HepG2 (cell line): Measurements from ENCODE around the gene ADAMTS13. TPM values are rescaled to one million over a fixed set of nuclear protein-coding genes. Genes with fewer than 3 reads are reported as not detected.

ENCODE experiments used
- ATAC-seq: fragments of 200-7000 bp; cut with Tn5 transposase; 3 replicates; pipeline ENCODE4 v1.9.1; 2020; ENCODE audit warnings: mild to moderate bottlenecking, moderate library complexity
- BruUV-seq: library from RNA; stranded (reverse); fragments of 400-500 nt; replicated peaks from 2 replicates; lab custom pipeline; 2021; lab: Mats Ljungman, UMichigan
- CTCF ChIA-PET: fragments of 300-600 bp; formaldehyde crosslinking; extraction: SDS; loops from one replicate; lab custom pipeline; 2021; ENCODE audit warnings: low total read pairs, inconsistent platforms, low intra/inter-chr PET ratio; lab: Yijun Ruan, JAX
- POLR2A ChIA-PET: fragments of 350-600 bp; sonication (Branson Sonifier 250); formaldehyde crosslinking; loops from one replicate; lab custom pipeline; 2020; ENCODE audit warnings: antibody characterized with exemption, inconsistent platforms; lab: Yijun Ruan, JAX
- DNase-seq: peaks from one replicate; pipeline ENCODE4 v3.0.0-alpha.2; 2015; ENCODE audit warnings: low spot score
- FAIRE-seq: peaks from 3 replicates; lab custom pipeline; 2011; peaks lifted over from hg19 to GRCh38; lab: Jason Lieb, UNC
- H2AFZ ChIP-seq: one replicate; pipeline ENCODE4 v1.6.1; 2011; ENCODE audit warnings: low read length, inconsistent platforms
- H3K27ac ChIP-seq: fragments of 300-600 bp; 3 replicates; pipeline ENCODE4 v1.8.0; 2011; ENCODE audit warnings: mixed run types, mild to moderate bottlenecking, mixed read lengths, low read length, inconsistent platforms; ENCODE audit not compliant: insufficient read depth; ENCODE audit errors: extremely low read length
- H3K27me3 ChIP-seq, 2 experiments: fragments of 200-600 bp in 1 of 2; 2 replicates in 1 of 2; 3 replicates in 1 of 2; pipeline versions ENCODE4 v1.6.0 to v1.8.0; 2011; ENCODE audit warnings: low read length in 2 of 2, mild to moderate bottlenecking in 2 of 2, moderate library complexity in 2 of 2, inconsistent platforms in 1 of 2; ENCODE audit not compliant: insufficient read depth in 2 of 2, control insufficient read depth in 1 of 2
- H3K36me3 ChIP-seq, 2 experiments: fragments of 200-600 bp in 1 of 2; replicated peaks in 1 of 2; 2 replicates in 1 of 2; 3 replicates in 1 of 2; pipeline versions ENCODE4 v1.5.1 to v1.8.0; 2011; ENCODE audit warnings: low read length in 2 of 2, inconsistent platforms in 1 of 2; ENCODE audit not compliant: insufficient read depth in 2 of 2, control insufficient read depth in 1 of 2
- H3K4me1 ChIP-seq: 2 replicates; pipeline ENCODE4 v1.5.1; 2012; ENCODE audit warnings: low read length, inconsistent platforms; ENCODE audit not compliant: insufficient read depth
- H3K4me2 ChIP-seq: 2 replicates; pipeline ENCODE4 v1.6.0; 2011; ENCODE audit warnings: low read depth, low read length, inconsistent platforms
- H3K4me3 ChIP-seq, 3 experiments: fragments of 200-600 bp in 1 of 3; sonication (generic), shearing (Covaris generic) in 1 of 3; replicated peaks in 1 of 3; 2 replicates each; pipeline ENCODE4 v1.5.1; 2011 to 2016; ENCODE audit warnings: low read length in 3 of 3, inconsistent platforms in 2 of 3, low read depth in 2 of 3, mild to moderate bottlenecking in 2 of 3, control low read depth in 1 of 3, mixed read lengths in 1 of 3; ENCODE audit not compliant: insufficient read depth in 1 of 3
- H3K79me2 ChIP-seq: one replicate; pipeline ENCODE4 v1.6.1; 2011; ENCODE audit warnings: low read length, inconsistent platforms; ENCODE audit not compliant: insufficient read depth
- H3K9ac ChIP-seq: 2 replicates; pipeline ENCODE4 v1.6.0; 2011; ENCODE audit warnings: mild to moderate bottlenecking, low read depth, low read length, inconsistent platforms; ENCODE audit not compliant: insufficient read depth
- H3K9me3 ChIP-seq: 2 replicates; pipeline ENCODE4 v1.5.1; 2012; ENCODE audit warnings: mild to moderate bottlenecking, low read length
- H4K20me1 ChIP-seq: 2 replicates; pipeline ENCODE4 v1.6.0; 2011; ENCODE audit warnings: inconsistent platforms, mild to moderate bottlenecking, low read length, moderate library complexity; ENCODE audit not compliant: insufficient read depth
- CBX1 ChIP-seq: IDR thresholded peaks from one replicate; pipeline ENCODE4 v1.6.1; 2016; ENCODE audit warnings: antibody characterized with exemption, low read depth
- E2F2 ChIP-seq: sonication (generic); formaldehyde crosslinking; IDR thresholded peaks from 2 replicates; pipeline ENCODE4 v1.4.0; 2020; ENCODE audit warnings: missing genetic modification reagents, borderline replicate concordance
- GTF2F1 ChIP-seq: fragments of 150-350 bp; IDR thresholded peaks from 2 replicates; pipeline ENCODE4 v1.6.1; 2014; ENCODE audit warnings: low read length
- MLLT10 ChIP-seq: sonication (generic); formaldehyde crosslinking; IDR thresholded peaks from 2 replicates; pipeline ENCODE4 v1.4.0; 2020; ENCODE audit warnings: missing genetic modification reagents
- MXI1 ChIP-seq: IDR thresholded peaks from 3 replicates; pipeline ENCODE4 v1.6.1; 2012; ENCODE audit warnings: low read depth, low read length, inconsistent platforms, borderline replicate concordance
- NR2F6 ChIP-seq, 2 experiments: IDR thresholded peaks; 2 replicates each; pipeline ENCODE4 v1.6.1; 2016; ENCODE audit warnings: antibody characterized with exemption in 1 of 2, mild to moderate bottlenecking in 1 of 2
- PCBP2 ChIP-seq: fragments of 200-400 bp; formaldehyde crosslinking; optimal IDR thresholded peaks from 2 replicates; pipeline ENCODE3; 2018; ENCODE audit warnings: low read length, low read depth; ENCODE audit not compliant: poor library complexity, severe bottlenecking
- SIX1 ChIP-seq: sonication (generic); formaldehyde crosslinking; IDR thresholded peaks from 2 replicates; pipeline ENCODE4 v1.4.0; 2020; ENCODE audit warnings: missing genetic modification reagents, borderline replicate concordance
- SMYD3 ChIP-seq: sonication (generic); formaldehyde crosslinking; IDR thresholded peaks from 2 replicates; pipeline ENCODE4 v1.8.1; 2023; ENCODE audit warnings: mild to moderate bottlenecking, missing genetic modification reagents
- ZMYM3 ChIP-seq: sonication (generic); formaldehyde crosslinking; IDR thresholded peaks from 2 replicates; pipeline ENCODE4 v1.5.1; 2020; ENCODE audit warnings: mild to moderate bottlenecking, missing genetic modification reagents
- ZNF274 ChIP-seq: sonication (generic); formaldehyde crosslinking; IDR thresholded peaks from 2 replicates; pipeline ENCODE4 v1.5.1; 2020; ENCODE audit warnings: mild to moderate bottlenecking, missing genetic modification reagents
- ZNF30 ChIP-seq: sonication (generic); formaldehyde crosslinking; IDR thresholded peaks from 2 replicates; pipeline ENCODE4 v1.5.0; 2020; ENCODE audit warnings: mild to moderate bottlenecking, missing genetic modification reagents
- ZNF556 ChIP-seq: sonication (generic); formaldehyde crosslinking; IDR thresholded peaks from 2 replicates; pipeline ENCODE4 v1.4.0; 2020; ENCODE audit warnings: mild to moderate bottlenecking, missing genetic modification reagents, borderline replicate concordance
- ZNF615 ChIP-seq: sonication (generic); formaldehyde crosslinking; IDR thresholded peaks from 2 replicates; pipeline ENCODE4 v1.5.0; 2020; ENCODE audit warnings: mild to moderate bottlenecking, missing genetic modification reagents, borderline replicate concordance
- ZNF788 ChIP-seq: sonication (generic); formaldehyde crosslinking; IDR thresholded peaks from 2 replicates; pipeline ENCODE4 v1.5.0; 2020; ENCODE audit warnings: mild to moderate bottlenecking, missing genetic modification reagents, borderline replicate concordance
- WGBS: methylation state at CpG from one replicate; pipeline ENCODE4 v1.1.6; 2017; ENCODE audit warnings: low lambda C conversion rate; 5-methylcytosine and 5-hydroxymethylcytosine counted together
- in situ Hi-C: cut with HindIII; loops from 2 replicates; pipeline ENCODE4 v1.10.0; 2017; ENCODE audit warnings: low pct_unique_long_range_greater_than_20kb; ENCODE audit not compliant: extremely low pct_ligation_motif_present
- intact Hi-C: fragments of 100-400 bp; cut with micrococcal nuclease; formaldehyde crosslinking; loops from one replicate; pipeline ENCODE4 v1.10.0; 2022; ENCODE audit not compliant: unreplicated experiment
- polyA plus RNA-seq, 8 experiments: library from polyadenylated mRNA; depleted of rRNA in 3 of 8; stranded (reverse) in 7 of 8; unstranded in 1 of 8; fragments of >200 nt; fragmentation: Illumina TruSeq in 4 of 8; extraction: Trizol in 4 of 8; gene quantifications; 2 replicates each; pipeline versions ENCODE4 v1.2.1 to v1.2.3, GENCODE V29; 2011 to 2016; ENCODE audit warnings: low read depth in 4 of 8, missing spikeins in 1 of 8, mixed read lengths in 1 of 8; ENCODE audit not compliant: insufficient read depth in 1 of 8
- total RNA-seq, 5 experiments: library from RNA; depleted of rRNA; stranded (reverse); fragments of >200 nt; fragmentation: Illumina TruSeq; extraction: Trizol; gene quantifications; 2 replicates each; pipeline ENCODE4 v1.2.3, GENCODE V29; 2016; ENCODE audit warnings: low read depth in 1 of 5
- TF ChIP-seq, protein P1 (sequence below): sonication (generic); formaldehyde crosslinking; IDR thresholded peaks from 2 replicates; pipeline ENCODE4 v1.5.0; 2020; ENCODE audit warnings: mild to moderate bottlenecking, missing genetic modification reagents
- TF ChIP-seq, protein P2 (sequence below): sonication (generic); formaldehyde crosslinking; IDR thresholded peaks from 2 replicates; pipeline ENCODE4 v1.4.0; 2020; ENCODE audit warnings: missing genetic modification reagents, borderline replicate concordance

The ADAMTS13 gene
- total and polyA plus RNA-seq, 2 of the 13 experiments (the other 11 are each of a cell fraction or from before 2014, with no cell fraction given) = 0.91 to 4.5 TPM

- no peak for TF ChIP-seq ZNF556 (CRISPR knock-in tag)
- TF ChIP-seq, protein P1, sequence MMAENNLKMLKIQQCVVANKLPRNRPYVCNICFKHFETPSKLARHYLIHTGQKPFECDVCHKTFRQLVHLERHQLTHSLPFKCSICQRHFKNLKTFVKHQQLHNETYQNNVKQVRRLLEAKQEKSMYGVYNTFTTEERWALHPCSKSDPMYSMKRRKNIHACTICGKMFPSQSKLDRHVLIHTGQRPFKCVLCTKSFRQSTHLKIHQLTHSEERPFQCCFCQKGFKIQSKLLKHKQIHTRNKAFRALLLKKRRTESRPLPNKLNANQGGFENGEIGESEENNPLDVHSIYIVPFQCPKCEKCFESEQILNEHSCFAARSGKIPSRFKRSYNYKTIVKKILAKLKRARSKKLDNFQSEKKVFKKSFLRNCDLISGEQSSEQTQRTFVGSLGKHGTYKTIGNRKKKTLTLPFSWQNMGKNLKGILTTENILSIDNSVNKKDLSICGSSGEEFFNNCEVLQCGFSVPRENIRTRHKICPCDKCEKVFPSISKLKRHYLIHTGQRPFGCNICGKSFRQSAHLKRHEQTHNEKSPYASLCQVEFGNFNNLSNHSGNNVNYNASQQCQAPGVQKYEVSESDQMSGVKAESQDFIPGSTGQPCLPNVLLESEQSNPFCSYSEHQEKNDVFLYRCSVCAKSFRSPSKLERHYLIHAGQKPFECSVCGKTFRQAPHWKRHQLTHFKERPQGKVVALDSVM (CRISPR knock-in tag) = no peak
- TF ChIP-seq PCBP2 = no peak
Measured at GRCh38 chr9:133389025-133389557, 33.1 kb upstream of the ADAMTS13 start (continued).

GRCh38 chr9:133389562-133389961 is 32.6 kb upstream of the ADAMTS13 start:
- H3K4me1 ChIP-seq = peaks cover 86% of the 10 kb centered on the region
- H3K79me2 ChIP-seq = no peaks in the 10 kb centered on the region
- no peak overlapping the region for H3K27ac ChIP-seq
- DNase-seq (no peak), ATAC-seq (no peak), FAIRE-seq (no peak)
- H3K9ac ChIP-seq = no peak overlapping the region
- H3K4me3 ChIP-seq = no peak overlapping the region
- in situ Hi-C loops = no loop called here
- no peaks in the 10 kb centered on the region for H4K20me1 ChIP-seq
- no peaks in the 10 kb centered on the region for H3K9me3 ChIP-seq
- ChIA-PET POLR2A (interaction anchor here (1.2 kb wide), 1 partner anchor 13 kb away, joined by 3 read pairs; the partner anchor contains the start of gene STKLD1), CTCF (no interaction called here)
- no peak overlapping the region for H2AFZ ChIP-seq
- no peaks in the 10 kb centered on the region for H3K36me3 ChIP-seq
- no peaks in the 10 kb centered on the region for H3K27me3 ChIP-seq
- intact Hi-C loops = no loop called here
- no peak overlapping the region for H3K4me2 ChIP-seq
- no TSS peak for BruUV-seq
- 76% methylated on average over 12 of the region's 13 CpGs for WGBS
- TF ChIP-seq E2F2 (no peak), CBX1 (no peak), ZNF30 (CRISPR knock-in tag) (no peak), GTF2F1 (no peak), ZNF615 (CRISPR knock-in tag) (no peak), MLLT10 (no peak), MXI1 (no peak), ZMYM3 (CRISPR knock-in tag) (no peak), ZNF274 (CRISPR knock-in tag) (no peak), ZNF788 (CRISPR knock-in tag) (no peak), SIX1 (CRISPR knock-in tag) (no peak), NR2F6 (IDR thresholded peaks at IDR 0.05) (no peak), NR2F6 (CRISPR knock-in tag; IDR thresholded peaks at IDR 0.05) (no peak), SMYD3 (CRISPR knock-in tag) (no peak)
- TF ChIP-seq, protein P2, sequence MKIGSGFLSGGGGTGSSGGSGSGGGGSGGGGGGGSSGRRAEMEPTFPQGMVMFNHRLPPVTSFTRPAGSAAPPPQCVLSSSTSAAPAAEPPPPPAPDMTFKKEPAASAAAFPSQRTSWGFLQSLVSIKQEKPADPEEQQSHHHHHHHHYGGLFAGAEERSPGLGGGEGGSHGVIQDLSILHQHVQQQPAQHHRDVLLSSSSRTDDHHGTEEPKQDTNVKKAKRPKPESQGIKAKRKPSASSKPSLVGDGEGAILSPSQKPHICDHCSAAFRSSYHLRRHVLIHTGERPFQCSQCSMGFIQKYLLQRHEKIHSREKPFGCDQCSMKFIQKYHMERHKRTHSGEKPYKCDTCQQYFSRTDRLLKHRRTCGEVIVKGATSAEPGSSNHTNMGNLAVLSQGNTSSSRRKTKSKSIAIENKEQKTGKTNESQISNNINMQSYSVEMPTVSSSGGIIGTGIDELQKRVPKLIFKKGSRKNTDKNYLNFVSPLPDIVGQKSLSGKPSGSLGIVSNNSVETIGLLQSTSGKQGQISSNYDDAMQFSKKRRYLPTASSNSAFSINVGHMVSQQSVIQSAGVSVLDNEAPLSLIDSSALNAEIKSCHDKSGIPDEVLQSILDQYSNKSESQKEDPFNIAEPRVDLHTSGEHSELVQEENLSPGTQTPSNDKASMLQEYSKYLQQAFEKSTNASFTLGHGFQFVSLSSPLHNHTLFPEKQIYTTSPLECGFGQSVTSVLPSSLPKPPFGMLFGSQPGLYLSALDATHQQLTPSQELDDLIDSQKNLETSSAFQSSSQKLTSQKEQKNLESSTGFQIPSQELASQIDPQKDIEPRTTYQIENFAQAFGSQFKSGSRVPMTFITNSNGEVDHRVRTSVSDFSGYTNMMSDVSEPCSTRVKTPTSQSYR (CRISPR knock-in tag) = no peak
